ENCODE results near the gene PNLDC1.

PNLDC1 gene

GRCh38 chr6:159826968-159827647 lies 27.0 kb downstream of the PNLDC1 start:
- in situ Hi-C loops (cut with MboI; ENCODE audit: low sequenced_read_pairs, unreplicated experiment), result no loop called here
- TF ChIP-seq CTCF (IDR thresholded peaks at IDR 0.05; ENCODE audit: borderline replicate concordance, control extremely low read depth, extremely low read depth, insufficient read depth, missing control alignments), result no peak
- DNase-seq (ENCODE audit: low spot score), result no peak

- TF ChIP-seq CTCF (IDR thresholded peaks at IDR 0.05; ENCODE audit: borderline replicate concordance, control extremely low read depth, extremely low read depth, insufficient read depth, missing control alignments), result no peak
- DNase-seq (ENCODE audit: low spot score), result no peak
- in situ Hi-C loops (cut with MboI; ENCODE audit: low sequenced_read_pairs, unreplicated experiment), result no loop called here
Measured at GRCh38 chr6:159828074-159828473, 28.0 kb downstream of the PNLDC1 start.

GRCh38 chr6:159829526-159829925 lies 29.4 kb downstream of the PNLDC1 start:
- in situ Hi-C loops (cut with MboI; ENCODE audit: low sequenced_read_pairs, unreplicated experiment), result no loop called here
- TF ChIP-seq CTCF (IDR thresholded peaks at IDR 0.05; ENCODE audit: borderline replicate concordance, control extremely low read depth, extremely low read depth, insufficient read depth, missing control alignments), result no peak
- DNase-seq (ENCODE audit: low spot score), result no peak

GRCh38 chr6:159830501-159831372 lies 30.7 kb downstream of the PNLDC1 start:
- in situ Hi-C loops (cut with MboI; ENCODE audit: low sequenced_read_pairs, unreplicated experiment), result no loop called here
- no peak for TF ChIP-seq CTCF (IDR thresholded peaks at IDR 0.05; ENCODE audit: borderline replicate concordance, control extremely low read depth, extremely low read depth, insufficient read depth, missing control alignments)
- no peak for DNase-seq (ENCODE audit: low spot score)

- no peak for DNase-seq (ENCODE audit: low spot score)
- in situ Hi-C loops (cut with MboI; ENCODE audit: low sequenced_read_pairs, unreplicated experiment), result no loop called here
Measured at GRCh38 chr6:159831373-159831679, 31.2 kb downstream of the PNLDC1 start.

GRCh38 chr6:159832946-159833345 lies 32.9 kb downstream of the PNLDC1 start:
- in situ Hi-C loops (cut with MboI; ENCODE audit: low sequenced_read_pairs, unreplicated experiment), result no loop called here
- no peak for TF ChIP-seq CTCF (IDR thresholded peaks at IDR 0.05; ENCODE audit: borderline replicate concordance, control extremely low read depth, extremely low read depth, insufficient read depth, missing control alignments)
- DNase-seq (ENCODE audit: low spot score), result no peak

More at GRCh38 chr6:159831373-159831679, 31.2 kb downstream of the PNLDC1 start:
- no peak for TF ChIP-seq CTCF (IDR thresholded peaks at IDR 0.05; ENCODE audit: borderline replicate concordance, control extremely low read depth, extremely low read depth, insufficient read depth, missing control alignments)
